ENCODE results near the gene ARHGAP8. TPM values are rescaled to one million over a fixed set of nuclear protein-coding genes. Genes with fewer than 3 reads are reported as not detected.

The ARHGAP8 gene
- total RNA-seq, 1 donor from 2014 or later, result 0.98 TPM

DNA sequence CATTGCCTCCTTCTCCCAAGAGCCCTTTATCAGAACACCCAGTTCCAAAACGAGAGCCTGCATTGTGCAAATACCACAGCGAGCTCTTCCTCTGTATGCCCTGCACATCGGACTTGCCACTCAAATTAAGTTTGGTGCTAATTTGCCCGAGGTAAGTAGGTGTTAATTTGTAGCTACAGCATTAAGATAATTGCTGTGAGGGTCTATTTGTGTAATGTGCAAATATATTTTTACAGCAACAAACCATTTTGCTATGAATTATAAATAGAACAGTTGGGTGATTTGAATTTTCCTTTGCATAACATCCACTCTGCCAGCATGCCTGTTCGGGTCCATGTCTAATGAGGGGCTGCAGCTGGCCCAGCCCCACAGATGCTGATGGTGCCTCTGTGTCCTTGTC, 8.1 kb downstream of the ARHGAP8 start:
- ATAC-seq (no peak), DNase-seq (ENCODE audit: low spot score) (no peak)

DNA sequence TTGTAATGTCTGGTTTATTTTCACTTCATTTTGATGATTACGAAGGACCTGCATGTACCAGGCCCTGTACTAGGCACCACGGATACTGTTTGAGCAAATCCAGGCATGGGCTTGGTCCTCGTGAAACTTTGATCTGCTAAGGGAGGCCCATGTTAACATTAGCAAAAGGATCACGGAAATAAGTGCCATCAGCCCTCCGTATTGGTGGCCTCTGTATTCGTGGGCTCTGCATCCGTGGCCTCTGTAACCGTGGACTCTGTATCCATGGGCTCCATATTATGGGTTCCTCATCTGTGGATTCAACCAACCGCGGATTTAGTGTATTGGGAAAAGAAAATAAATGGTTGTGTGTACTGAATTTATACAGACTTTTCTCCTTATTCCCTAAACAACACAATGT, 8.7 kb downstream of the ARHGAP8 start:
- DNase-seq (ENCODE audit: low spot score) (no peak), ATAC-seq (no peak)

DNA sequence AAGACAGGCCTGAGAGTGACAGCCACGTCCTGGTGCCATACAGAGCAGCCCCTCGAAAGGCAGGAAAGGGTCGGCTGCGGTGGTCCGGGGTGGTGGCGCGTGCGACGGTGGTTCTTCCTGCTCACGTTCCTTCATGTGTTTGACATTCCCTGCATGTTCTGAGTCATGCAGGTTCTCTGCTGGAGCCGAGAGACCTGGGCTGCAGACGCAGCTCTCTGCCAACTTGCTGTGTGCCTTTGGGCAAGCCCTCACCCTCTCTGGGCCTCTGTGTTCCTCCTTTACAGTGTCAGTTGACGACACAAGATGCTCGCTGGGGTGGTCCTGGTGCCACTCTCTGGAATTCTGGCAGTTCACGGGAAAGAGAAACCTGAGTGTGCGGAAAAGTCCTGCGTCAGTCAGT, 12.0 kb downstream of the ARHGAP8 start:
- no peak for DNase-seq (ENCODE audit: low spot score)
- ATAC-seq, result no peak

GRCh38 chr22:44764974-44765373, 12.6 kb downstream of the ARHGAP8 start:
- peak; percentile 23 for ATAC-seq
- DNase-seq (ENCODE audit: low spot score), result no peak

- ATAC-seq (peak; percentile 11), DNase-seq (ENCODE audit: low spot score) (no peak)
Observed at GRCh38 chr22:44765571-44766285, 13.4 kb downstream of the ARHGAP8 start.

- DNase-seq (ENCODE audit: low spot score), result no peak
- ATAC-seq, result no peak
Observed at GRCh38 chr22:44773082-44773481, 20.7 kb downstream of the ARHGAP8 start.

DNA sequence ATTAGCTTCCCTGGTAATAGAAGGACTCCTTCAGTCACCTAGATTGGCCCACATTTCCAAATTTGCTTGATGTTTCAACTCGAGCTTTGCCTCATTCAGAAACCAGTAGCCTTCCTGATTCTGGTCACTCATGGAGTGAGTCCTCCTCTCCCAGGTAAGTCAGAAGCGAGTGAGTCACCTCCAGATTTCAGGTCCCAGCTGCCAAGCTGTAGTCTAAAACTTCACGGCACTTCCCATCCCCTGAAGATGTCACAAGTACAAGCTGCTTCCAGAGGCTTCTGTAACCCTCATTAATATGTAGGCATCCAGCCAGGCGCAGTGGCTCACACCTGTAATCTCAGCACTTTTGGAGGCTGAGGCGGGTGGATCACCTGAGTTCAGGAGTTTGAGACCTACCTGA, 23.5 kb downstream of the ARHGAP8 start:
- DNase-seq (ENCODE audit: low spot score) (no peak), ATAC-seq (no peak)

DNA sequence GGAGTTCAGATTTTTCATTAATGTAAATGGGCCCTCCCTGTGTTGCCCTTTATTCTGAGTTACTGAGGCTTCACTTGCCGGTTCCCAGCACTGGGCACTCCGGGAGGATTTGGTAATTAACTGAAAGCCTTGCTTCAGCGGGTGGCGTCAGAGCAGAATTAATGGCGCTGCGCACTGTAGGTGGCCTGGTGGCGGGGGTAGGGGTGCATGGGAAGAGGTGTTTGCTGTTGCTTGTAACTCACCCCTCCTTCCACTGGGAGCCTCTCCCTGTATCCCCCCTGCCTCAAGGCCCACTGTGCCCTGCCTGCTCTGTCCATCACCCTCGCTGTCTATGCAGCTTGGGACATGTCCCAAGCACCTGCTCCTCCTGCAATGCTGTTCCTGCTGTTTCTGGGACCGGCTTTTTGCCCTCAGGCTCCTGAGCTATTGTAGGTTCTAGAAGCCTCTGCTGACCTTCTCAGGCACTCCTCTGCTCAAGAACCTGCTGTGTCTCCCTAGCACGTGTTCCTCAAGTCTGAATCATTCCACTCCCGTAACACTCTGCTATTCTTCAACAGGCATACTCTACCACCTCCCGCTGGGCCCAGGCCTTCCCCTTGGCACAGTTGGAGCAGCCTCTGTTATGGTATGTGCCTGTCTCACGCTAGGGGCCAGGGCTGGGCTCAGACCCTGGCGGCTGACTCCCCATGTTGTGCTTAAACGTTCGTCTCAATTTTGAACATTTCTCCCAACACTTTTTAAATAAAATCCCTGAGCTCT, 24.4 kb downstream of the ARHGAP8 start:
- DNase-seq (ENCODE audit: low spot score), result no peak
- no peak for ATAC-seq

DNA sequence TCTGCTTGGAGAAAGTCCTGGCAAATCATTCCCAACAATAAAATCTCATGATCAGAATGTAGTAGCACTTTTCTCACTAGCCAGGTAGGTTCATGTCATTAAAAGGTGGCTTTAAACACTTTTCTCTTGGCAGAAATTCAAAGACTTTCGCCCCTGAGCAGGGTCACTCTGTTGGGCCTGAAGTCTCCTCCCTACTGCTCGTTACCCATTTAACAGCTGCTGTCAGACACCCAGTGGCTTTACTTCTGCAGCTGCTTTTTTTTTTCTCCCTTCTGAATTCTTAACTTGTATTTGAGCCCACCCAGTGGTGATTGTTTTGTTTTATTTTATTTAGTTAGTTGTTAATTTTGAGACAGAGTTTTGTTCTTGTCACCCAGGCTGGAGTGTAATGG, 25.0 kb downstream of the ARHGAP8 start:
- ATAC-seq (no peak), DNase-seq (ENCODE audit: low spot score) (no peak)

DNA sequence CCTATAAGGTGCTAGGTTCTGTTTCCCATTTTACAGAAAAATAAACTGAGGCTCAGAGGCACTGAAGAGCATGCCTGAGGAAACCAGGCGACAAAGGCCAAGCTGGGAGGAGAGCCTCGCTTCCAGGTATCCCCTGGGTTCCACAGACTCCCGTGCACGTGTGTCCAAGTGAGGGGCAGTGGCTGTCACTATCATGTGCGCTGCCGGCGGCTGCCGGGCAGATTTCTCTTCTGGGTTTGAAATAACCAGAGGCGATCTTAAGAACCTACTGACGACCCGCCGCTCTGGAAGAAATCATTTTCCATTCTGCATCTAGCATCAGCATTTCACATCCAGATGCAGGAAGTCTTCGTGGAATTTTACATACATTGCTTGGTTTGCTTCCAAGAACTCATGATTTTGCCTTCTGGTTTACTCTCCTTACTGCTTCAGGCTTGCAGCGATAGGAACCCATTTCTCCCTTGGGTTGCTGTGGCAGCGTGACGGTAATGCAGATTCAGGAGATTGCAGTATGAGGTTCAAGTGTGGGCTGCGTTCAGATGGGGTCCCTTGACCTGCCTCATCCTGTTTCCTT, 28.6 kb downstream of the ARHGAP8 start:
- ATAC-seq, result no peak
- no peak for DNase-seq (ENCODE audit: low spot score)

GRCh38 chr22:44782363-44782963, 30.1 kb downstream of the ARHGAP8 start:
- DNase-seq (ENCODE audit: low spot score), result no peak
- no peak for ATAC-seq

- ATAC-seq, result no peak
- DNase-seq (ENCODE audit: low spot score), result no peak
Observed at GRCh38 chr22:44783091-44783490, 30.7 kb downstream of the ARHGAP8 start.

- DNase-seq (ENCODE audit: low spot score) (no peak), ATAC-seq (no peak)
Observed at GRCh38 chr22:44783581-44783980, 31.2 kb downstream of the ARHGAP8 start.

DNA sequence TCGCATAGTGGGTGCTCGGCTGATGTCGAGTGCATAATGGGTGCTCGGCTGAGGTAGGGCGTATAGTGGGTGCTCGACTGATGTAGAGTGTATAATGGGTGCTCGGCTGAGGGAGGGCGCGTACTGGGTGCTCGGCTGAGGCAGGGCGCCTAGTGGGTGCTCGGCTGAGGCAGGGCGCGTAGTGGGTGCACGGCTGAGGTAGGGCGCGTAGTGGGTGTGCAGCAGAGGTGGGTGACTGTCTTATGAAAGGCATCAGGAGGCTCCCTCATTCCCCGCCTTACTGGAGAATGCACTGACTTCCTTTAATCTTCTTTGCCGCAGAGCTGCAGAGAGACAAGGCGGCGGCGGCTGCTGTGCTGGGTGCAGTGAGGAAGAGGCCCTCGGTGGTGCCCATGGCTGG, 33.8 kb downstream of the ARHGAP8 start:
- DNase-seq (ENCODE audit: low spot score) (no peak), ATAC-seq (no peak)

- DNase-seq (ENCODE audit: low spot score) (no peak), ATAC-seq (no peak)
Observed at GRCh38 chr22:44786610-44787009, 34.2 kb downstream of the ARHGAP8 start.

GRCh38 chr22:44787832-44788231, 35.5 kb downstream of the ARHGAP8 start:
- DNase-seq (ENCODE audit: low spot score) (no peak), ATAC-seq (no peak)

- no peak for DNase-seq (ENCODE audit: low spot score)
- no peak for ATAC-seq
Observed at GRCh38 chr22:44793106-44793505, 40.7 kb downstream of the ARHGAP8 start.

DNA sequence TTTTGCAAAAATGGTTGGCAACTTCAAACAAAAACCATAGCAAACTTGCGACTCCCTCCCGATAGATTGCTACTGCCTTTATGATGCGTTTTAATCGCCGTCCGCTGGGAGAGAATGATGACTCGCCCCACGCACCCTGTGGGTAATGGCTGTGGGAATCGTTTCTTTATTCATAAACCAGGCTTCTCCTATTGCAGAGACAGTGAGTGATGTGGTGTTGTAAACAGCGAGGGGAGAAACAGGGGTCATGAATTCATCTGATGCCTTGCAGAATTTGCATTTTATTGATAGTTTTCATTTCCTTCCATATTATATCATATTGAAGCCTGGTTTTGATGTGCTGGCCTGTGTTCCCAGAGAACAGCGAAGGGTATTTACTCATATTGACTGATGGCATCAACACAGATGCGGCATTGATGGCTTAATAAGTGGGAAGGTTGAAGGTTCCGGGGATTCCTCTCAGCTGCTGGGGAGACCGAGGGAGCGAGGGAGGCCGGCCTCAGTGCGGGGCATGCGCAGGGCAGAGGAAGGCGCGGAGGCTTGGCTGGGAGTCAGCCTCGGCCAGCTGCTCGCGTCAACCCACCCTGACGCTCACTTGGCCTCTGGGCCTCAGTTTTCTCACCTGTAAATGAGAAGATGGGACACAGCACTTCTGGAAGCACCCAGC, 41.3 kb downstream of the ARHGAP8 start:
- no peak for DNase-seq (ENCODE audit: low spot score)
- ATAC-seq, result no peak

- no peak for ATAC-seq
- DNase-seq (ENCODE audit: low spot score), result no peak
Observed at GRCh38 chr22:44795701-44796630, 43.6 kb downstream of the ARHGAP8 start.

GRCh38 chr22:44797181-44797725, 44.9 kb downstream of the ARHGAP8 start:
- no peak for ATAC-seq
- no peak for DNase-seq (ENCODE audit: low spot score)

Data from left lobe of liver (tissue), 2 donors.